ENCODE measurements around the gene TRERF1. TPM values are rescaled to one million over a fixed set of nuclear protein-coding genes. Genes with fewer than 3 reads are reported as not detected.
A peak's percentile ranks its signal among the peaks of the same experiment; 100 is the strongest.

TRERF1 gene
- total and polyA plus RNA-seq, 2 experiments from 2014 or later: 6.4 to 8.7 TPM

DNA sequence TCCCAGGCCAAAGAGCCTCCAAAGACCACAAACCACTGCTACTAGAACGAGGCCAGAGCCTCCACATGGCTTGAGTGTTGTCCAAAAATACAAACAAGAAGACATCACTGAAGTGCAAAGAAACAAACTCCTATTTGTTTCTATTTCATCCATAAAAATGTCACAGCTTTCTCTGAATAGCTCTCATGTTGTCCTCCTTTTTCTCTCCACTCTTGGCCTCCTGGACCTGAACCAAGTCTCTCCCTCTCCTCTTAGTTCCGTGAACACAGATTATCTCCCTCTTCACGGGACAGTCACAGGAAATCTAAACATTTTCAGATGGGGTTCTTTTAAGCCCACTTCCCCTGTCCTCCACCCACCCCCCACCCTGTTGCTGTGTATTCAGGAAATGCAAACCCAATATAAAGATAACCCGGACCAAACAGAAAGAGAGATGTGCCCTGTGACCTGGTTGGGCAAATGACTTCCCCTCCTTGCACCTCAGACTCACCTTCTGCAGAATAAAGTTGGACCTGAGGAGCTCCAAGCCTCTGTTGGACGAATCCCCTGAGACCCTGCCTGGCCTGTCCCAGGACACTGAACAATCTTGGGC is 158.2 kb downstream of the TRERF1 start:
- DNase-seq (ENCODE audit: low read depth in 1 of 2, low spot score in 1 of 2): no peak
- TF ChIP-seq, protein P1, sequence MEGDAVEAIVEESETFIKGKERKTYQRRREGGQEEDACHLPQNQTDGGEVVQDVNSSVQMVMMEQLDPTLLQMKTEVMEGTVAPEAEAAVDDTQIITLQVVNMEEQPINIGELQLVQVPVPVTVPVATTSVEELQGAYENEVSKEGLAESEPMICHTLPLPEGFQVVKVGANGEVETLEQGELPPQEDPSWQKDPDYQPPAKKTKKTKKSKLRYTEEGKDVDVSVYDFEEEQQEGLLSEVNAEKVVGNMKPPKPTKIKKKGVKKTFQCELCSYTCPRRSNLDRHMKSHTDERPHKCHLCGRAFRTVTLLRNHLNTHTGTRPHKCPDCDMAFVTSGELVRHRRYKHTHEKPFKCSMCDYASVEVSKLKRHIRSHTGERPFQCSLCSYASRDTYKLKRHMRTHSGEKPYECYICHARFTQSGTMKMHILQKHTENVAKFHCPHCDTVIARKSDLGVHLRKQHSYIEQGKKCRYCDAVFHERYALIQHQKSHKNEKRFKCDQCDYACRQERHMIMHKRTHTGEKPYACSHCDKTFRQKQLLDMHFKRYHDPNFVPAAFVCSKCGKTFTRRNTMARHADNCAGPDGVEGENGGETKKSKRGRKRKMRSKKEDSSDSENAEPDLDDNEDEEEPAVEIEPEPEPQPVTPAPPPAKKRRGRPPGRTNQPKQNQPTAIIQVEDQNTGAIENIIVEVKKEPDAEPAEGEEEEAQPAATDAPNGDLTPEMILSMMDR (IDR thresholded peaks at IDR 0.05; ENCODE audit: low read depth, low read length): no peak
- H3K27ac ChIP-seq: no peak overlapping the region
- no peaks in the 10 kb centered on the region for H3K36me3 ChIP-seq
- H3K4me1 ChIP-seq (ENCODE audit: low read depth): no peaks in the 10 kb centered on the region
- no peaks in the 10 kb centered on the region for H3K9me3 ChIP-seq (ENCODE audit: low read depth)
- no peak overlapping the region for H3K4me3 ChIP-seq
- H3K27me3 ChIP-seq: no peaks in the 10 kb centered on the region

DNA sequence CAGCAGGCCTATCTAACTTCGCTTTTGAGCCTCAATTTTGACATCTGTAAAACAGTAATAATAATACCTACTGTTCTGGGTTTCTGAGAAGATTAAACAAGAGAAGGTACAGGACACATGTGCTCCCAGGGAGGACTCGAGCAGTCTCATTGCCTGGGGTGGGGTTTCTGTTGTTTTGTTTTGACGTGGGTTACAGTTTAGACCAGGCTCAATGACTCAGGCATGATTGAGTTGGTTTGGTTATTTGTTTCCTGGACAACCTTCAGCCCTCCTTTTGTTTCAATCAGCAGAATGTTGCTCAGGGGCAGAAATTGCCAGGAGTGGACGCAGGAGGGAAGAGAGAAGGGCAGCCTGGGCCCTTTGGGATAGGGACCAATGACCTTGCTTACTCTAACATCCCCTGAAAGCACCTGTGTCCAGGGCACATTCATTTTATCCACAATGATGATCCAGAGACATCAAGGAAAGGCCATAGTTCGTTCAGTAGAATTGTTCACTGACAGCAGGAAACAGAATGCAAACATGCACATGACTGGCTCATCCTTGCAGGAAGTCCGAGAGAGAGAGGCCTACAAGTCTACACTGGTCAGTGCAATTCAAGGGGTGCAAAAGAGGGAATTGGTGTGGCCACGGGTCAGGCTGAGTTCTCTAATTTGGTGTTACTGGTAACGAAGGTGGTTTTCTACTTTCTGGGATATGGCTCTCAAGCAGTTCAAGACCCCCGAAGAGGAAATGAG is 159.6 kb downstream of the TRERF1 start:
- no peak overlapping the region for H3K27ac ChIP-seq
- no peak overlapping the region for H3K4me3 ChIP-seq
- H3K9me3 ChIP-seq (ENCODE audit: low read depth): no peaks in the 10 kb centered on the region

DNA sequence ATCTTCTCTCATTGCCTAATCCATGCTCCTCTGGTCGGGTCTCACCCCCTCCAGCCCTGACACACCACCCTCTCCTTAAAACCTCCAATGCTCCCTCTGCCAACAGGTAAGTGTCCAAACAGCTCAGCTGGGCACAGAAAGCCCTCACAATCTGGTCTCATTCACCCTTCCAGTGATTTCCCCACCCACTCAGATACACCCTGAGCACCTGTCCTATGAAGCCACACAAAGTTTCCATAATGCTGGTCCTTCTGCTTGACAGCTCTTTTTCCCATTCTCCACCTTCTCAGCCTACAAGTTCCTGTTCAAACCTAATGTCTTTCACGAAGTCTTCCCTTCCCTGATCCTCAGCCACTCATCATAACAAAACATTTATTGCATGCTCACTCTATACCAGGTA is 164.0 kb downstream of the TRERF1 start:
- TF ChIP-seq, protein P1 (IDR thresholded peaks at IDR 0.05; ENCODE audit: low read depth, low read length): no peak
- no peaks in the 10 kb centered on the region for H3K36me3 ChIP-seq

More for the DNA sequence above, 159.6 kb downstream of the TRERF1 start:
- H3K4me1 ChIP-seq (ENCODE audit: low read depth): no peaks in the 10 kb centered on the region
- H3K36me3 ChIP-seq: no peaks in the 10 kb centered on the region
- peak in 1 of 2 donors; percentile 35 for DNase-seq (ENCODE audit: low read depth in 1 of 2, low spot score in 1 of 2)
- no peaks in the 10 kb centered on the region for H3K27me3 ChIP-seq
- TF ChIP-seq, protein P1 (IDR thresholded peaks at IDR 0.05; ENCODE audit: low read depth, low read length): no peak

DNA sequence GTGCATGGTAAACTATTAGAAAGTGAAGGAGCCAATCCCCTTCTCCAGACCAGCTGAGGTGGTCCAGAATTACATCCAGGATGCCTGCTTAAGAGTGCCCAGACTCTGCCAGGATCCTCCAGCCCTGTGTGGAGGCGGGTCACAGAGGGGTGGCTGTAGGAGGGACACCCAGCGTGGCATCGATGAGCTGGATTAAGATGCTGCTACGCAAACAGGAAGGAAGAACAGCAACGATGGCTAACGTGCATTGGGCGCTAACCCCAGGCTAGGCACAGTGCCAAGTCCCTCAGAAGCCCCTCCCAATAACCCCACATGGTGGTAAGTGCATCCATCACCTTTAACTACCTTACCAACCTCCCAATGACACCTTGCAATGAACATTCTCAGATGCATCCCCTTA is 170.2 kb downstream of the TRERF1 start:
- H3K27ac ChIP-seq: no peak overlapping the region
- H3K9me3 ChIP-seq (ENCODE audit: low read depth): no peaks in the 10 kb centered on the region
- TF ChIP-seq, protein P1 (IDR thresholded peaks at IDR 0.05; ENCODE audit: low read depth, low read length): no peak
- H3K27me3 ChIP-seq: no peaks in the 10 kb centered on the region
- H3K4me1 ChIP-seq (ENCODE audit: low read depth): peaks cover 12% of the 10 kb centered on the region
- H3K4me3 ChIP-seq: no peak overlapping the region
- DNase-seq (ENCODE audit: low read depth in 1 of 2, low spot score in 1 of 2): no peak
- H3K36me3 ChIP-seq: no peaks in the 10 kb centered on the region

More for the DNA sequence above, 164.0 kb downstream of the TRERF1 start:
- Histone ChIP-seq H3K4me1 (ENCODE audit: low read depth) (no peaks in the 10 kb centered on the region), H3K27me3 (no peaks in the 10 kb centered on the region), H3K9me3 (ENCODE audit: low read depth) (no peaks in the 10 kb centered on the region), H3K4me3 (no peak overlapping the region), H3K27ac (no peak overlapping the region)
- no peak for DNase-seq (ENCODE audit: low read depth in 1 of 2, low spot score in 1 of 2)

DNA sequence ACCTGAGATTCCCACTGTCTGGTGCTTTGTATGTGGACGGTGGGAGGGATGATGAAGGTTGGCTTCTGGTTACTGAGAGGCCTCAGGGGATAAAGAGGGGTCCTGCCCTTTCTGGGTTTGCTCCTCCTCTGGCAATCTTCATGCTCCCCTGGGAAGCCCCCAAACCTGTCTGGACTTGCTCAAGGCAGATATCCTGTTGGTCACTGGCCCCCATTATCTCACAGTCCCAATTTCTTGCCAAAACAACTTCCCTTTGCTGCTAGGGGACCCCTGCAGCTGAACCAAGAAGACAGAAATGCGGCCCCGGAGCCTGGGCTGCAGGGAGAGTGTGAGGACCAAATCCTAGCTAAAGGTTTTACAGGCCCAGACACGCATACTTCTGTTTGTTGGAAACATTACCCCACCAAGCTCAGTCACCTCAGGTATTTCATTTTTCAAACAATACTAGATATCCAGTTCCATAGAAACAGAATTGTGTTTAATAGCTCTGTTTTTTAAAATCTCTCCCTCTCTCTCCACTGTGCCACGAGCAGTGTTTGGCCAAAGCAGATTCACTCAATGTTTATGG is 170.7 kb downstream of the TRERF1 start:
- Histone ChIP-seq H3K4me3 (no peak overlapping the region), H3K27me3 (no peaks in the 10 kb centered on the region), H3K4me1 (ENCODE audit: low read depth) (peaks cover 12% of the 10 kb centered on the region), H3K27ac (no peak overlapping the region), H3K36me3 (no peaks in the 10 kb centered on the region), H3K9me3 (ENCODE audit: low read depth) (no peaks in the 10 kb centered on the region)
- no peak for DNase-seq (ENCODE audit: low read depth in 1 of 2, low spot score in 1 of 2)
- TF ChIP-seq, protein P1 (IDR thresholded peaks at IDR 0.05; ENCODE audit: low read depth, low read length): no peak

Data from cardiac muscle cell (in vitro differentiated cells and primary cell).